HG02884 (cell line): ENCODE data around the gene LPCAT3.

Experiments
- ATAC-seq: cut with Tn5 transposase; IDR thresholded peaks from one replicate; pipeline ENCODE4 v1.9.1; 2021; ENCODE audit warnings: mild to moderate bottlenecking, moderate library complexity; ENCODE audit not compliant: unreplicated experiment

LPCAT3 gene

GRCh38 chr12:7001921-7002591, 16.2 kb downstream of the LPCAT3 start:
- ATAC-seq: no peak

- no peak for ATAC-seq
These were observed 19.4 kb downstream of the LPCAT3 start for GRCh38 chr12:6998715-6999451.

GRCh38 chr12:6996040-6996441, 22.2 kb downstream of the LPCAT3 start:
- no peak for ATAC-seq

GRCh38 chr12:6987956-6988553, 30.2 kb downstream of the LPCAT3 start:
- no peak for ATAC-seq

GRCh38 chr12:6982532-6982931, 35.7 kb downstream of the LPCAT3 start:
- no peak for ATAC-seq

GRCh38 chr12:6981152-6982052, 36.9 kb downstream of the LPCAT3 start:
- ATAC-seq: no peak

- no peak for ATAC-seq
These were observed 37.5 kb downstream of the LPCAT3 start for GRCh38 chr12:6980740-6981139.

- ATAC-seq: no peak
These were observed 38.2 kb downstream of the LPCAT3 start for GRCh38 chr12:6980075-6980474.

GRCh38 chr12:6979453-6979852, 38.8 kb downstream of the LPCAT3 start:
- ATAC-seq: no peak

- ATAC-seq: no peak
These were observed 39.3 kb downstream of the LPCAT3 start for GRCh38 chr12:6979021-6979420.

GRCh38 chr12:6978611-6979011, 39.7 kb downstream of the LPCAT3 start:
- ATAC-seq: no peak

- ATAC-seq: no peak
These were observed 40.1 kb downstream of the LPCAT3 start for GRCh38 chr12:6978188-6978587.

GRCh38 chr12:6977653-6978052, 40.6 kb downstream of the LPCAT3 start:
- no peak for ATAC-seq

- no peak for ATAC-seq
These were observed 42.8 kb downstream of the LPCAT3 start for GRCh38 chr12:6975297-6976032.

GRCh38 chr12:6974180-6974579, 44.1 kb downstream of the LPCAT3 start:
- no peak for ATAC-seq

- peak; percentile 18 for ATAC-seq
These were observed 48.2 kb downstream of the LPCAT3 start for GRCh38 chr12:6970096-6970527.

GRCh38 chr12:6968426-6968825, 49.9 kb downstream of the LPCAT3 start:
- ATAC-seq: no peak

GRCh38 chr12:6967651-6968100, 50.6 kb downstream of the LPCAT3 start:
- ATAC-seq: no peak

GRCh38 chr12:6966351-6966750, 51.9 kb downstream of the LPCAT3 start:
- no peak for ATAC-seq

GRCh38 chr12:6965714-6966113, 52.6 kb downstream of the LPCAT3 start:
- no peak for ATAC-seq
